Panc1 (cell line): Measurements from ENCODE around the gene RER1. TPM values are rescaled to one million over a fixed set of nuclear protein-coding genes. Genes with fewer than 3 reads are reported as not detected.

Experiments
- ATAC-seq: fragments of 200-7000 bp; cut with Tn5 transposase; 2 replicates; pipeline ENCODE4 v1.9.1; 2020; ENCODE audit warnings: mild to moderate bottlenecking, moderate library complexity
- BruUV-seq: library from RNA; stranded (reverse); fragments of 400-500 nt; replicated peaks from 2 replicates; lab custom pipeline; 2021; lab: Mats Ljungman, UMichigan
- CTCF ChIA-PET: fragments of 300-600 bp; sonication (Branson Sonifier 250); formaldehyde crosslinking; loops from one replicate; lab custom pipeline; 2022; ENCODE audit warnings: antibody characterized with exemption; lab: Charles Lee
- POLR2A ChIA-PET: fragments of 300-600 bp; sonication (Branson Sonifier 250); formaldehyde crosslinking; loops from one replicate; lab custom pipeline; 2022; ENCODE audit warnings: antibody characterized with exemption; lab: Charles Lee
- DNase-seq: peaks from one replicate; pipeline ENCODE4 v3.0.0-alpha.2; 2010; ENCODE audit warnings: low read depth, low spot score
- H3K27ac ChIP-seq: 2 replicates; pipeline ENCODE4 v1.5.1; 2011; ENCODE audit warnings: mild to moderate bottlenecking, low read length, inconsistent platforms
- H3K27me3 ChIP-seq: fragments of 200-500 bp; sonication (Bioruptor generic); 2 replicates; pipeline ENCODE4 v1.6.0; 2014; ENCODE audit warnings: low read length, inconsistent platforms; ENCODE audit not compliant: control insufficient read depth, insufficient read depth
- H3K36me3 ChIP-seq: fragments of 200-500 bp; sonication (Bioruptor generic); 2 replicates; pipeline ENCODE4 v1.5.1; 2014; ENCODE audit warnings: inconsistent platforms, mild to moderate bottlenecking, low read length, moderate library complexity; ENCODE audit not compliant: control insufficient read depth, insufficient read depth
- H3K4me1 ChIP-seq: 2 replicates; pipeline ENCODE4 v1.5.1; 2011; ENCODE audit warnings: inconsistent platforms, mild to moderate bottlenecking, low read length, moderate library complexity; ENCODE audit not compliant: control insufficient read depth, insufficient read depth
- H3K4me3 ChIP-seq, 2 experiments: 2 replicates each; pipeline ENCODE4 v1.5.1; 2011 to 2012; ENCODE audit warnings: low read depth in 2 of 2, low read length in 2 of 2, mild to moderate bottlenecking in 2 of 2, inconsistent platforms in 1 of 2, moderate library complexity in 1 of 2
- H3K9me3 ChIP-seq: fragments of 200-500 bp; sonication (Bioruptor generic); 2 replicates; pipeline ENCODE4 v1.5.1; 2014; ENCODE audit warnings: low read depth, mild to moderate bottlenecking, inconsistent platforms, low read length, moderate library complexity; ENCODE audit not compliant: control insufficient read depth, insufficient read depth
- CTCF ChIP-seq: fragments of 450-650 bp; IDR thresholded peaks from 2 replicates; pipeline ENCODE4 v1.5.1; 2017; ENCODE audit warnings: mild to moderate bottlenecking
- POLR2AphosphoS5 ChIP-seq: IDR thresholded peaks from 2 replicates; pipeline ENCODE4 v1.6.1; 2012; ENCODE audit warnings: mild to moderate bottlenecking, low read depth, low read length, moderate library complexity
- REST ChIP-seq, 2 experiments: IDR thresholded peaks; 2 replicates each; pipeline ENCODE4 v1.6.1; 2011 to 2012; ENCODE audit warnings: low read depth in 2 of 2, control low read depth in 1 of 2, low read length in 1 of 2, mild to moderate bottlenecking in 1 of 2, moderate library complexity in 1 of 2; ENCODE audit not compliant: insufficient read depth in 1 of 2
- SIN3A ChIP-seq: IDR thresholded peaks from 2 replicates; pipeline ENCODE4 v1.6.1; 2012; ENCODE audit warnings: low read depth, mild to moderate bottlenecking, low read length, moderate library complexity, borderline replicate concordance; ENCODE audit not compliant: insufficient read depth
- TCF7L2 ChIP-seq: IDR thresholded peaks from 2 replicates; pipeline ENCODE4 v1.6.1; 2011; ENCODE audit warnings: mild to moderate bottlenecking, low read depth, low read length, inconsistent platforms
- in situ Hi-C: cut with HindIII; loops from 2 replicates; pipeline ENCODE4 v1.10.0; 2016; ENCODE audit warnings: low sequenced_read_pairs, low pct_unique_long_range_greater_than_20kb
- intact Hi-C: fragments of 100-400 bp; cut with micrococcal nuclease; formaldehyde crosslinking; loops from one replicate; pipeline ENCODE4 v1.10.0; 2022; ENCODE audit not compliant: unreplicated experiment
- total RNA-seq: library from RNA; stranded (reverse); gene quantifications from one replicate; pipeline ENCODE4 v1.2.1, GENCODE V29; 2021; ENCODE audit not compliant: unreplicated experiment

Gene RER1
- total RNA-seq, 1 experiment from 2014 or later = 235 TPM

GRCh38 chr1:2407166-2407990 is 15.7 kb downstream of the RER1 start:
- intact Hi-C loops = no loop called here
- no peak overlapping the region for H3K4me3 ChIP-seq
- peaks cover 11% of the 10 kb centered on the region for H3K36me3 ChIP-seq
- ATAC-seq (no peak), DNase-seq (no peak)
- TF ChIP-seq REST (IDR thresholded peaks at IDR 0.05; ENCODE audit: insufficient read depth in 1 of 2, low read depth in 2 of 2, low read length in 1 of 2) (no peak), TCF7L2 (no peak), SIN3A (no peak), POLR2AphosphoS5 (no peak), CTCF (no peak)
- H3K9me3 ChIP-seq = no peaks in the 10 kb centered on the region
- ChIA-PET POLR2A (interaction anchor here (0.7 to 0.8 kb wide), 2 partner anchors 15 to 200 kb away, joined by 3 read pairs; no protein-coding TSS in a partner anchor), CTCF (interaction anchor here (0.7 to 1.2 kb wide), 2 partner anchors 30 to 140 kb away, joined by 3 to 7 read pairs; no protein-coding TSS in a partner anchor)
- no peaks in the 10 kb centered on the region for H3K27me3 ChIP-seq
- H3K27ac ChIP-seq = no peak overlapping the region
- in situ Hi-C loops = no loop called here
- BruUV-seq = no TSS peak
- H3K4me1 ChIP-seq = peaks cover 22% of the 10 kb centered on the region

DNA sequence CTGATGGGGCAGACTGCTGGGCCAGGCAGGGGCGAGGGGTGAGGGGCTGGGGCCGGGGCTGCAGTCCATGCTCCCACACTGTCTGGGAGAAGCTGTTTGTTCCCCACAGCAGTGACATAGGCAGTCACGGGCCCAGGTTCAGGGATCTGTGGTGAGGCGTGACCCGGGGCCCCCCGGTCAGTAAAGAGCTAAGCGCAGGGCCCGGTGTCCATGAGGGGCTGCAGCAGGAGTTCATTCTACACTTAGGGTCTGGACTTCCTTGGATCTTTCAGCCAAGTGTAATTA is 16.3 kb downstream of the RER1 start:
- no peak overlapping the region for H3K4me3 ChIP-seq
- in situ Hi-C loops (no loop called here), intact Hi-C loops (no loop called here)
- TF ChIP-seq SIN3A (no peak), POLR2AphosphoS5 (no peak), CTCF (no peak), TCF7L2 (no peak), REST (IDR thresholded peaks at IDR 0.05; ENCODE audit: insufficient read depth in 1 of 2, low read depth in 2 of 2, low read length in 1 of 2) (no peak)
- H3K27me3 ChIP-seq = no peaks in the 10 kb centered on the region
- ATAC-seq (no peak), DNase-seq (no peak)
- H3K36me3 ChIP-seq = peaks cover 10% of the 10 kb centered on the region
- H3K4me1 ChIP-seq = peaks cover 22% of the 10 kb centered on the region
- ChIA-PET POLR2A (interaction anchor here (0.7 kb wide), 1 partner anchor 200 kb away, joined by 3 read pairs; no protein-coding TSS in a partner anchor), CTCF (interaction anchor here (0.7 kb wide), 1 partner anchor 30 kb away, joined by 3 read pairs; no protein-coding TSS in a partner anchor)
- BruUV-seq = no TSS peak
- H3K9me3 ChIP-seq = no peaks in the 10 kb centered on the region
- H3K27ac ChIP-seq = no peak overlapping the region
